Colonic mucosa (tissue), 4 donors: ENCODE data around the gene PGM5. TPM values are rescaled to one million over a fixed set of nuclear protein-coding genes. Genes with fewer than 3 reads are reported as not detected.
A peak's percentile ranks its signal among the peaks of the same experiment; 100 is the strongest.

Experiments used
- DNase-seq: peaks from one replicate; pipeline ENCODE4 v3.0.0-alpha.2; 2020
- H3K27ac ChIP-seq: fragments of 200-600 bp; one replicate; pipeline ENCODE4 v1.8.0; 2021
- H3K27me3 ChIP-seq: fragments of 200-600 bp; one replicate; pipeline ENCODE4 v1.8.0; 2021
- H3K36me3 ChIP-seq: fragments of 200-600 bp; one replicate; pipeline ENCODE4 v1.8.0; 2021
- H3K4me1 ChIP-seq: fragments of 200-600 bp; one replicate; pipeline ENCODE4 v1.8.0; 2021; ENCODE audit warnings: mild to moderate bottlenecking
- H3K4me3 ChIP-seq: fragments of 200-600 bp; one replicate; pipeline ENCODE4 v1.8.0; 2021
- H3K9ac ChIP-seq, 2 donors: one replicate each; pipeline ENCODE4 v1.7.0; 2013; ENCODE audit warnings: control low read depth in 2 of 2, low read depth in 2 of 2, low read length in 2 of 2
- H3K9me3 ChIP-seq: fragments of 200-600 bp; one replicate; pipeline ENCODE4 v1.8.0; 2021
- CTCF ChIP-seq: fragments of 200-600 bp; IDR thresholded peaks from one replicate; pipeline ENCODE4 v1.8.0; 2022; ENCODE audit warnings: antibody characterized with exemption, mild to moderate bottlenecking
- intact Hi-C: fragments of 100-400 bp; cut with DNase I; formaldehyde crosslinking; loops from one replicate; pipeline ENCODE4 v1.14.1; 2022
- total RNA-seq, 2 donors: library from RNA; stranded (reverse); fragmentation: NEBNext Ultra II Directional in 1 of 2; extraction: Animal tissue kit (Norgen Biotek cat#: 25700) in 1 of 2; gene quantifications; one replicate each; pipeline ENCODE4 v1.2.1, GENCODE V29; 2021
- donor health status: healthy.
- donor health status: DM: no; HTN: no; CAD: no.
- donor health status: DM: no; HTN: no; CAD: no.

The PGM5 gene
- total RNA-seq, 2 donors from 2014 or later = 7.7 to 48.6 TPM

- intact Hi-C loops = no loop called here
- no peak for DNase-seq
- TF ChIP-seq CTCF = no peak
Measured at GRCh38 chr9:68552700-68553476, 196.5 kb downstream of the PGM5 start.

DNA sequence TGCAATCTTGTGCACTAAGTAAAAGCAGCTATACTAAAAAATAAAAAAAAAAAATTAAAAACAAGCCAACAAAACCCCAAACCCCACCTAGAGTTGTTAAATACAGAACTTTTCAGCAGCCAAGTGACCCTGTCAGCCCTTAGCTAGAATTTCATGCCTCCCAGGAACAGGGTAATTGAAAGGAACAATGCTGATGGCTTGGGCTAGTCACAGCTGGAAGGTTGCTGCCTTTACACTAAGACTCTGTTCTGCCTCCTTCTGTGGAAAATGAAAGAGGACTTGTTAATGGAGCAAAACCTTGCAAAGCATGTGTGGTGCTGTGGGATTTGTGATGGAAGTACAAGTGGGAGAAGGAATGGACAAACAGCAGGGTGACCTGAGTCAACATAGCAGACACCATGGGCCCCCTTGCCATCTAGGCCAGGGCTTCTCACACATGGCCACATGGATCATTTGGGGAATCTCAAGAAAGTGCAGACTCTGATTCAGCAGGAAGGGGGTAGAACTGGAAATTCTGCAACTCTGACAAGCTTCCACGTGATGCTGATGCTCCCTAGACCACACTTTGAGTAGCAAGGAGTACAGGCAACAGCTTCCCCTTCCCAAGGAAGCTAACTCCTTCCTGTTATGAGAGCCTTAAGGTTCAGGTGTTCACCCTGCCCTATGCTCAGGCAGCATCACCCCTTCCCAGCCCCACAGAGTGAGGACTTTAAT is 199.2 kb downstream of the PGM5 start:
- H3K27me3 ChIP-seq = no peaks in the 10 kb centered on the region
- TF ChIP-seq CTCF = no peak
- H3K9ac ChIP-seq = no peak overlapping the region
- no peak for DNase-seq
- no peak overlapping the region for H3K4me3 ChIP-seq
- intact Hi-C loops = no loop called here
- H3K4me1 ChIP-seq = no peaks in the 10 kb centered on the region
- H3K9me3 ChIP-seq = no peaks in the 10 kb centered on the region
- no peaks in the 10 kb centered on the region for H3K36me3 ChIP-seq
- no peak overlapping the region for H3K27ac ChIP-seq

More at GRCh38 chr9:68552700-68553476, 196.5 kb downstream of the PGM5 start:
- Histone ChIP-seq H3K9me3 (no peaks in the 10 kb centered on the region), H3K4me1 (no peaks in the 10 kb centered on the region), H3K27ac (no peak overlapping the region), H3K4me3 (no peak overlapping the region), H3K36me3 (no peaks in the 10 kb centered on the region), H3K27me3 (no peaks in the 10 kb centered on the region), H3K9ac (no peak overlapping the region)

DNA sequence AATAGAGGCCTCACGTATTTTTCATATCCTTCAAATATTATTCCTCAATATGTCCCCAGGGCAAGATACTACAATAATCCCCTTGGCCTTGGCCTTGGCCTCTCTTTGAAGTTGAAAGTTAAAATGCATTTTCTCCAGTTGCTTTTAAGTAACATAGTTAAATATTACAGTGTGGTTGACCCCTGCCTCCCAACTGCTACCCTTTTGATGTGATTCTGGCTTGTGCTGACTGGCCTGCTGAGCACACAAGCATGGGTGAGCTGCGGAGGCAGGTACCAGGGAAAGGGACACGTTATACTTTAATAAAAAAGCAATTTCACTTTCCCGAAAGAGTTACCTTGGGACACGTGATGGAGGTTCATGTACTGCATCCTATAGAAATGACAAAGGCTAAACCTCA is 202.1 kb downstream of the PGM5 start:
- Histone ChIP-seq H3K9me3 (no peaks in the 10 kb centered on the region), H3K27ac (no peak overlapping the region), H3K36me3 (no peaks in the 10 kb centered on the region), H3K4me1 (no peaks in the 10 kb centered on the region), H3K27me3 (no peaks in the 10 kb centered on the region), H3K4me3 (no peak overlapping the region), H3K9ac (no peak overlapping the region)
- no peak for DNase-seq
- intact Hi-C loops = no loop called here
- TF ChIP-seq CTCF = no peak

DNA sequence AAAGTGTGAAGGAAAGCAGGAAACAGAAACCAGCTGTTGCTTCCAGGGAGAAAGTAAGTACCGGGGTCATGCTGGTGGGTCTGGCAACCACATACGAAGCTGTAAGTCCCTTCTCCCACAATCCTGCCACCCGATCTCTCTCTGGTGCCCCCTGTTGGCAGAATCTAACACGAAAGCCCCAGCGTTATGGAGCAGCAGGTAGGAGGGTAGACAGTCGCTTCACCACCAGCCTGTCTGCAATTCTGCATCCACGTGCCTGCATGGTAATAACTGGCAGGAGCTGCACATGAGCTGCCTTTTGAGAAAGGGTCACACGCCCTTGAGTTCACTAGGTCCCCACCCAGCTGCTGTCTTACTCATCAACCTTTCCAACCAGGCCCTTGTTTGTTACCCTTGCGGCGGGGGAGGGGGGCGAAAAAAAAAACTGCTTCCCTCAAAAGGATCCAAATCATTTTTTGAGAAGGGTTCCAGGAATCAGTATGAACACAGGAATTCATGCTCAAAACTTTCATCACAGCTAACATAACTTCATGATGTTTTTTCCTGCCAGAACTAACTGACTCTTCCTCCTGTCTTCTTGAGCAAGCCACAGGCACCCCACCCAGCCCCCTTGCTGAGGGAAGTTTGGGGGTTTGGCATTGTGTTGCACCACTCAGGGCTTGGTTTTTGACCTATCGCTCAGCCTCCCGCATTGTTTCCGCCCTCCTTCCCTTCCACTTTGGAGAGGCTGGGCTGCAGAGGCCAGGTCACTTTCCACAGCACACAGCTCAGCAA is 203.8 kb downstream of the PGM5 start:
- Histone ChIP-seq H3K9ac (no peak overlapping the region), H3K4me1 (no peaks in the 10 kb centered on the region), H3K27me3 (no peaks in the 10 kb centered on the region), H3K27ac (no peak overlapping the region), H3K4me3 (no peak overlapping the region), H3K36me3 (no peaks in the 10 kb centered on the region), H3K9me3 (no peaks in the 10 kb centered on the region)
- intact Hi-C loops = no loop called here
- peak; percentile 36 for TF ChIP-seq CTCF
- peak; percentile 74 for DNase-seq

- no peak for TF ChIP-seq CTCF
- no peak overlapping the region for H3K4me3 ChIP-seq
- no peaks in the 10 kb centered on the region for H3K27me3 ChIP-seq
- no peak overlapping the region for H3K27ac ChIP-seq
- H3K4me1 ChIP-seq = no peaks in the 10 kb centered on the region
- H3K9me3 ChIP-seq = no peaks in the 10 kb centered on the region
- no peaks in the 10 kb centered on the region for H3K36me3 ChIP-seq
- intact Hi-C loops = no loop called here
- no peak for DNase-seq
- no peak overlapping the region for H3K9ac ChIP-seq
Measured at GRCh38 chr9:68562461-68562860, 206.1 kb downstream of the PGM5 start.
